GM12872 (cell line): Measurements from ENCODE around the gene PCDHGB3.
A peak's percentile ranks its signal among the peaks of the same experiment; 100 is the strongest.

Source experiments
- CTCF ChIP-seq: IDR thresholded peaks from 3 replicates; pipeline ENCODE4 v1.5.1; 2011; ENCODE audit warnings: low read depth, mild to moderate bottlenecking, low read length, moderate library complexity; ENCODE audit not compliant: insufficient read depth

PCDHGB3 gene

GRCh38 chr5:141355641-141356040, 14.4 kb upstream of the PCDHGB3 start:
- TF ChIP-seq CTCF = no peak

- TF ChIP-seq CTCF = no peak
Measured at GRCh38 chr5:141356133-141356532, 13.9 kb upstream of the PCDHGB3 start.

- TF ChIP-seq CTCF = no peak
Measured at GRCh38 chr5:141356950-141357349, 13.1 kb upstream of the PCDHGB3 start.

GRCh38 chr5:141359790-141360426, 10.1 kb upstream of the PCDHGB3 start, which contains the start of gene PCDHGB2:
Gene PCDHGB2 (plus strand): TSS chr5:141359994. CDS start chr5:141360136, 142 bp downstream.
- peak; percentile 72 for TF ChIP-seq CTCF

GRCh38 chr5:141360685-141361084, 9.4 kb upstream of the PCDHGB3 start:
- no peak for TF ChIP-seq CTCF

GRCh38 chr5:141362719-141363118, 7.3 kb upstream of the PCDHGB3 start:
- no peak for TF ChIP-seq CTCF

GRCh38 chr5:141363952-141364660, 5.9 kb upstream of the PCDHGB3 start, which contains the start of gene PCDHGA5:
Gene PCDHGA5 (plus strand): TSS chr5:141364162. CDS start chr5:141364331, 169 bp downstream.
- no peak for TF ChIP-seq CTCF
